K562 (cell line): ENCODE measurements around the gene MIEF1. TPM values are rescaled to one million over a fixed set of nuclear protein-coding genes. Genes with fewer than 3 reads are reported as not detected.
A peak's percentile ranks its signal among the peaks of the same experiment; 100 is the strongest.

Source experiments
- AFF4 ChIP-seq: sonication (generic); formaldehyde crosslinking; IDR thresholded peaks from 2 replicates; pipeline ENCODE4 v1.8.0; 2023; ENCODE audit warnings: mild to moderate bottlenecking, missing genetic modification reagents
- CHD7 ChIP-seq: fragments of 200-600 bp; sonication (generic); IDR thresholded peaks from one replicate; pipeline ENCODE4 v1.6.1; 2012; ENCODE audit warnings: mild to moderate bottlenecking, low read depth, low read length, inconsistent platforms
- ELF4 ChIP-seq: fragments of 450-650 bp; formaldehyde crosslinking; IDR thresholded peaks from 2 replicates; pipeline ENCODE4 v1.4.0; 2022; ENCODE audit warnings: missing genetic modification characterization
- HDAC3 ChIP-seq: fragments of 450-650 bp; IDR thresholded peaks from 2 replicates; pipeline ENCODE4 v1.6.1; 2018; ENCODE audit warnings: borderline replicate concordance, mild to moderate bottlenecking, moderate library complexity; ENCODE audit not compliant: partially characterized antibody
- MTA3 ChIP-seq: fragments of 450-650 bp; formaldehyde crosslinking; IDR thresholded peaks from 2 replicates; pipeline ENCODE4 v1.6.1; 2017; ENCODE audit warnings: mild to moderate bottlenecking, borderline replicate concordance
- POLR2AphosphoS2 ChIP-seq: IDR thresholded peaks from 2 replicates; pipeline ENCODE4 v1.6.1; 2012; ENCODE audit warnings: low read length, improper control_type of control experiment
- PPARD ChIP-seq: fragments of 250-450 bp; sonication (Bioruptor Pico); IDR thresholded peaks from 2 replicates; pipeline ENCODE4 v1.8.0; 2022; ENCODE audit warnings: inconsistent platforms, mild to moderate bottlenecking, moderate library complexity
- RBM22 ChIP-seq: fragments of 200-400 bp; formaldehyde crosslinking; IDR thresholded peaks from 2 replicates; pipeline ENCODE4 v1.6.1; 2018; ENCODE audit warnings: low read length, low read depth; ENCODE audit not compliant: poor library complexity, severe bottlenecking
- TBP ChIP-seq: optimal IDR thresholded peaks from 2 replicates; pipeline ENCODE3; 2011; ENCODE audit warnings: low read depth, low read length, improper control_type of control experiment
- ZFPM2 ChIP-seq: fragments of 250-450 bp; sonication (Bioruptor Pico); IDR thresholded peaks from 2 replicates; pipeline ENCODE4 v1.5.1; 2022; ENCODE audit warnings: mild to moderate bottlenecking
- ZNF717 ChIP-seq: fragments of 250-450 bp; sonication (Bioruptor Pico); IDR thresholded peaks from 2 replicates; pipeline ENCODE4 v1.5.0; 2021
- ZNF764 ChIP-seq: fragments of 250-450 bp; sonication (Bioruptor Pico); IDR thresholded peaks from 2 replicates; pipeline ENCODE4 v1.4.0; 2020; ENCODE audit warnings: low read depth, mild to moderate bottlenecking, moderate library complexity
- polyA plus RNA-seq, 8 experiments: library from polyadenylated mRNA; depleted of rRNA in 4 of 8; stranded (reverse) in 5 of 8; unstranded in 3 of 8; fragments of >200 nt; fragmentation: Nextera tagmentation in 2 of 8; fragmentation: Illumina TruSeq in 1 of 8; extraction: Ambion mirVana in 2 of 8; extraction: Trizol in 1 of 8; gene quantifications; 2 replicates each; pipeline versions ENCODE4 v1.2.1 to v1.2.3, GENCODE V29; 2011 to 2014; ENCODE audit warnings: inconsistent platforms in 1 of 8, missing spikeins in 1 of 8
- total RNA-seq, 7 experiments: library from RNA; depleted of rRNA in 6 of 7; stranded (reverse); fragments of >200 nt in 6 of 7; fragmentation: Illumina TruSeq in 2 of 7; extraction: Trizol in 2 of 7; gene quantifications; 2 replicates each; pipeline versions ENCODE4 v1.2.1 to v1.2.3, GENCODE V29; 2011 to 2021; ENCODE audit warnings: low replicate concordance in 1 of 7

The MIEF1 gene
- total and polyA plus RNA-seq, 9 of the 15 experiments (the other 6 are each of a cell fraction or from before 2014, with no cell fraction given) = 10.9 to 51.8 (median 25.5) TPM

- TF ChIP-seq HDAC3 (peak; percentile 43), AFF4 (CRISPR knock-in tag) (peak; percentile 98), PPARD (CRISPR knock-in tag) (no peak), ZFPM2 (CRISPR knock-in tag) (peak; percentile 43; the same call in 1 of the 2 replicates), ZNF717 (CRISPR knock-in tag) (peak; percentile 78; the same call in 1 of the 2 replicates), ELF4 (CRISPR knock-in tag) (no peak), POLR2AphosphoS2 (peak; percentile 89; the same call in 1 of the 2 replicates), RBM22 (peak; percentile 100), MTA3 (peak; percentile 98), CHD7 (no peak), ZNF764 (CRISPR knock-in tag) (0 out of 2 replicates have a peak, but pooled peaks have one; percentile 26), TBP (peak; percentile 98)
Measured at GRCh38 chr22:39520226-39521105, 18.4 kb downstream of the MIEF1 start, which contains the start of gene ATF4 (continued).
